K562 (cell line): ENCODE measurements around the gene CFP.

Experiments used
- E2F6 ChIP-seq, 2 experiments: IDR thresholded peaks; 2 replicates each; pipeline ENCODE4 v1.6.1; 2011; ENCODE audit warnings: borderline replicate concordance in 1 of 2, control low read depth in 1 of 2, low read depth in 1 of 2, low read length in 1 of 2, mild to moderate bottlenecking in 1 of 2, mixed read lengths in 1 of 2, moderate library complexity in 1 of 2; ENCODE audit not compliant: insufficient read depth in 1 of 2, insufficient read length in 1 of 2, poor library complexity in 1 of 2, severe bottlenecking in 1 of 2; ENCODE audit errors: extremely low read depth in 1 of 2
- EZH2 ChIP-seq: IDR thresholded peaks from 2 replicates; pipeline ENCODE4 v1.6.1; 2012; ENCODE audit warnings: low read depth, mild to moderate bottlenecking, inconsistent platforms, low read length, borderline replicate concordance
- HDAC3 ChIP-seq: fragments of 450-650 bp; IDR thresholded peaks from 2 replicates; pipeline ENCODE4 v1.6.1; 2018; ENCODE audit warnings: borderline replicate concordance, mild to moderate bottlenecking, moderate library complexity; ENCODE audit not compliant: partially characterized antibody
- HMG20A ChIP-seq: fragments of 450-650 bp; formaldehyde crosslinking; conservative IDR thresholded peaks from 2 replicates; pipeline ENCODE4 v1.4.0; 2020; ENCODE audit warnings: mild to moderate bottlenecking, mixed read lengths
- MED1 ChIP-seq: sonication (generic); formaldehyde crosslinking; IDR thresholded peaks from 2 replicates; pipeline ENCODE4 v1.8.1; 2023; ENCODE audit warnings: missing genetic modification reagents, borderline replicate concordance
- POLR2AphosphoS5 ChIP-seq: IDR thresholded peaks from 2 replicates; pipeline ENCODE4 v1.6.1; 2011; ENCODE audit warnings: mild to moderate bottlenecking, low read depth, low read length, moderate library complexity; ENCODE audit not compliant: control insufficient read depth, insufficient read depth
- RBFOX2 ChIP-seq: fragments of 200-400 bp; formaldehyde crosslinking; IDR thresholded peaks from 2 replicates; pipeline ENCODE4 v1.6.1; 2017; ENCODE audit warnings: low read depth, mild to moderate bottlenecking, low read length, moderate library complexity
- SMARCA5 ChIP-seq: fragments of 450-650 bp; IDR thresholded peaks from 2 replicates; pipeline ENCODE4 v1.6.1; 2016
- SMARCC2 ChIP-seq: fragments of 450-650 bp; IDR thresholded peaks from 2 replicates; pipeline ENCODE4 v1.6.1; 2017; ENCODE audit warnings: antibody characterized with exemption, moderate library complexity, mild to moderate bottlenecking, low read depth

- no peak for TF ChIP-seq MED1 (CRISPR knock-in tag)
- TF ChIP-seq E2F6 (IDR thresholded peaks at IDR 0.05; ENCODE audit: borderline replicate concordance in 1 of 2, extremely low read depth in 1 of 2, insufficient read depth in 1 of 2, insufficient read length in 1 of 2, low read depth in 1 of 2, low read length in 1 of 2, poor library complexity in 1 of 2, severe bottlenecking in 1 of 2): no peak
- no peak for TF ChIP-seq HDAC3
- TF ChIP-seq EZH2: no peak
- no peak for TF ChIP-seq RBFOX2
- no peak for TF ChIP-seq SMARCA5
- no peak for TF ChIP-seq SMARCC2
- TF ChIP-seq HMG20A: no peak
- TF ChIP-seq POLR2AphosphoS5: no peak
These were observed 7.9 kb downstream of the CFP start for GRCh38 chrX:47621851-47622250.
